Upper lobe of left lung (tissue), 6 donors: ENCODE measurements around the gene DISC1. TPM values are rescaled to one million over a fixed set of nuclear protein-coding genes. Genes with fewer than 3 reads are reported as not detected.
"Not testable (repeated sequence)": the region's sequence is repeated elsewhere in the genome, so short reads cannot be mapped to it uniquely, and the experiment has no call there.

ENCODE experiments used
- ATAC-seq, 2 donors: fragments of 200-7000 bp; cut with Tn5 transposase; one replicate each; pipeline ENCODE4 v1.9.1; 2022; ENCODE audit warnings: mild to moderate bottlenecking in 2 of 2, moderate library complexity in 2 of 2; ENCODE audit not compliant: low FRiP score in 2 of 2
- DNase-seq, 2 donors: peaks; one replicate each; pipeline ENCODE4 v3.0.0-alpha.2; 2019 to 2020
- H3K27ac ChIP-seq, 4 donors: fragments of 200-600 bp; sonication (generic); one replicate each; pipeline ENCODE4 v1.5.1; 2016 to 2019
- H3K27me3 ChIP-seq, 4 donors: fragments of 200-600 bp; sonication (generic); one replicate each; pipeline ENCODE4 v1.5.1; 2017 to 2019
- H3K36me3 ChIP-seq, 4 donors: fragments of 200-600 bp; sonication (generic); one replicate each; pipeline ENCODE4 v1.5.1; 2016 to 2019
- H3K4me1 ChIP-seq, 4 donors: fragments of 200-600 bp; sonication (generic); one replicate each; pipeline ENCODE4 v1.5.1; 2018 to 2019
- H3K4me3 ChIP-seq, 4 donors: fragments of 200-600 bp; sonication (generic); one replicate each; pipeline ENCODE4 v1.5.1; 2017 to 2019; ENCODE audit warnings: mild to moderate bottlenecking in 2 of 4, moderate library complexity in 1 of 4
- H3K9me3 ChIP-seq, 4 donors: fragments of 200-600 bp; sonication (generic); one replicate each; pipeline ENCODE4 v1.5.1; 2018 to 2019
- EP300 ChIP-seq, 4 donors: sonication (generic); formaldehyde crosslinking; IDR thresholded peaks; one replicate each; pipeline ENCODE4 v1.5.1; 2017; ENCODE audit warnings: antibody characterized with exemption in 4 of 4, control low read depth in 2 of 4
- POLR2A ChIP-seq, 4 donors: fragments of 450-650 bp; IDR thresholded peaks; one replicate each; pipeline ENCODE4 v1.5.1; 2016 to 2017; ENCODE audit warnings: antibody characterized with exemption in 4 of 4, mild to moderate bottlenecking in 2 of 4
- POLR2AphosphoS5 ChIP-seq, 2 donors: sonication (generic); formaldehyde crosslinking; IDR thresholded peaks; one replicate each; pipeline ENCODE4 v1.5.1; 2017; ENCODE audit warnings: antibody characterized with exemption in 2 of 2
- WGBS, 2 donors: methylation state at CpG; one replicate each; pipeline ENCODE4 v1.1.5; 2017 to 2018; 5-methylcytosine and 5-hydroxymethylcytosine counted together
- total RNA-seq, 6 donors: library from RNA; depleted of rRNA in 4 of 6; stranded (reverse); fragments of >200 nt in 4 of 6; gene quantifications; one replicate each; pipeline versions ENCODE4 v1.1.0 to v1.2.1, GENCODE V29; 2016 to 2021
- TF ChIP-seq, protein P1 (sequence below), 6 experiments: fragments of 450-650 bp in 4 of 6; fragments of 200-600 bp in 2 of 6; sonication (generic) in 2 of 6; IDR thresholded peaks; one replicate each; pipeline ENCODE4 v1.5.1; 2016 to 2019; ENCODE audit warnings: antibody characterized with exemption in 6 of 6
- donor health status: DM: no; HTN: no; CAD: no; lungs with moderate emphysema.
- donor health status: DM: no; HTN: yes; CAD: no; lungs with severe emphysema.

The DISC1 gene
- total RNA-seq, 6 donors from 2014 or later: 6.1 to 16.8 (median 10.5) TPM

GRCh38 chr1:231953660-231954059 lies 327.1 kb downstream of the DISC1 start:
- no peaks in the 10 kb centered on the region for H3K36me3 ChIP-seq
- no peak overlapping the region for H3K4me3 ChIP-seq
- no peaks in the 10 kb centered on the region for H3K9me3 ChIP-seq
- no peak overlapping the region for H3K27ac ChIP-seq
- no peak for ATAC-seq
- H3K4me1 ChIP-seq: no peaks in the 10 kb centered on the region
- DNase-seq: no peak
- H3K27me3 ChIP-seq: no peaks in the 10 kb centered on the region
- WGBS, 2 donors: 76 to 77% methylated on average over 6 of the region's 6 CpGs
- TF ChIP-seq POLR2A (IDR thresholded peaks at IDR 0.05) (no peak), POLR2AphosphoS5 (IDR thresholded peaks at IDR 0.05) (no peak), EP300 (IDR thresholded peaks at IDR 0.05) (no peak)
- TF ChIP-seq, protein P1, sequence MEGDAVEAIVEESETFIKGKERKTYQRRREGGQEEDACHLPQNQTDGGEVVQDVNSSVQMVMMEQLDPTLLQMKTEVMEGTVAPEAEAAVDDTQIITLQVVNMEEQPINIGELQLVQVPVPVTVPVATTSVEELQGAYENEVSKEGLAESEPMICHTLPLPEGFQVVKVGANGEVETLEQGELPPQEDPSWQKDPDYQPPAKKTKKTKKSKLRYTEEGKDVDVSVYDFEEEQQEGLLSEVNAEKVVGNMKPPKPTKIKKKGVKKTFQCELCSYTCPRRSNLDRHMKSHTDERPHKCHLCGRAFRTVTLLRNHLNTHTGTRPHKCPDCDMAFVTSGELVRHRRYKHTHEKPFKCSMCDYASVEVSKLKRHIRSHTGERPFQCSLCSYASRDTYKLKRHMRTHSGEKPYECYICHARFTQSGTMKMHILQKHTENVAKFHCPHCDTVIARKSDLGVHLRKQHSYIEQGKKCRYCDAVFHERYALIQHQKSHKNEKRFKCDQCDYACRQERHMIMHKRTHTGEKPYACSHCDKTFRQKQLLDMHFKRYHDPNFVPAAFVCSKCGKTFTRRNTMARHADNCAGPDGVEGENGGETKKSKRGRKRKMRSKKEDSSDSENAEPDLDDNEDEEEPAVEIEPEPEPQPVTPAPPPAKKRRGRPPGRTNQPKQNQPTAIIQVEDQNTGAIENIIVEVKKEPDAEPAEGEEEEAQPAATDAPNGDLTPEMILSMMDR (IDR thresholded peaks at IDR 0.05): no peak

GRCh38 chr1:231954751-231955150 lies 328.2 kb downstream of the DISC1 start:
- 94 to 100% methylated on average over 3 of the region's 3 CpGs for WGBS, 2 donors
- H3K9me3 ChIP-seq: no peaks in the 10 kb centered on the region
- no peaks in the 10 kb centered on the region for H3K27me3 ChIP-seq
- no peak for DNase-seq
- ATAC-seq: no peak
- no peaks in the 10 kb centered on the region for H3K4me1 ChIP-seq
- no peak overlapping the region for H3K4me3 ChIP-seq
- H3K36me3 ChIP-seq: no peaks in the 10 kb centered on the region
- no peak for TF ChIP-seq POLR2AphosphoS5 (IDR thresholded peaks at IDR 0.05)
- TF ChIP-seq EP300 (IDR thresholded peaks at IDR 0.05): no peak
- TF ChIP-seq, protein P1 (IDR thresholded peaks at IDR 0.05): no peak
- TF ChIP-seq POLR2A (IDR thresholded peaks at IDR 0.05): no peak
- H3K27ac ChIP-seq: no peak overlapping the region

DNA sequence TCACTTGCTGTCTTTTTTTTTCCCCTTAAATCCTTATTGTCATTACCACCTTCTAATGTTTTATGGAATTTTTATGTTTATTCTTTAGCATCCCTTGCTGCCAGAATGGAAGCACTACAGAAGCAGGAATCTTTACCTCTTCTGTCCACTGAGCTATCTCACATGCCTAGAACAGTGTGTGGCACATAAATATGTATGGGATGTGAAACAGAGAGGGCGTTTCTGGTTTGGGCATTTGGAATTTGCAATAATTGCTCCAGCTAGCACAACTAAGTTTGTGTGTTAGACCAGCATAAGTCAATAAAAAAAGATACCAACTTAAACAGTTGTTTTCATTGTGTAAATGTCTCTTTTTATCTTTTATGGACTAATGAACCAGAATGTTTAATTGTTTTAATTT lies 330.8 kb downstream of the DISC1 start:
- no peaks in the 10 kb centered on the region for H3K4me1 ChIP-seq
- no peaks in the 10 kb centered on the region for H3K9me3 ChIP-seq
- TF ChIP-seq POLR2AphosphoS5 (IDR thresholded peaks at IDR 0.05): no peak
- TF ChIP-seq, protein P1 (IDR thresholded peaks at IDR 0.05): no peak
- TF ChIP-seq EP300 (IDR thresholded peaks at IDR 0.05): no peak
- no peak for TF ChIP-seq POLR2A (IDR thresholded peaks at IDR 0.05)
- no peak overlapping the region for H3K4me3 ChIP-seq
- WGBS, 2 donors: 84 to 94% methylated on average over 1 of the region's 1 CpG
- H3K36me3 ChIP-seq: no peaks in the 10 kb centered on the region
- no peak for ATAC-seq
- H3K27ac ChIP-seq: no peak overlapping the region
- DNase-seq: no peak
- H3K27me3 ChIP-seq: no peaks in the 10 kb centered on the region

DNA sequence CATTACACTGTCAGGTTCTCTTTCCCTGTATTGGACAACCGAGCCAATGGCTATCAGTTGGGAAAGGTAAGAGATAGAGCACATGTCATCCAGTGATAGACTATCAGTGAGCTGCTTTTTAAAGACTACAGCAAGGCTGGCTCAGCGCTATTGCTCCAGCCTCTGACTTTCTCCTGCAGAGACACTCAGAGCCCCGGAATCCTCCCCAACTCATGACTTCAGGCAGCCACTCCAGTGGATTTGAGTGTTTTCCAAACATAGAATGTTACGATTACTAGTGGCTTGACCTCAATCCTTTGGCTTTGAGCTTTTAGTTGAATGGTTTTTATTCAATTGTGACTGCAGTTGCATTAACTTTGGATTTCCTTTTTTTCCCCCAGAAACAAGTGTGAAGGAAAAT lies 331.9 kb downstream of the DISC1 start:
- Histone ChIP-seq H3K27ac (no peak overlapping the region), H3K27me3 (no peaks in the 10 kb centered on the region), H3K36me3 (no peaks in the 10 kb centered on the region), H3K4me3 (no peak overlapping the region), H3K9me3 (no peaks in the 10 kb centered on the region), H3K4me1 (no peaks in the 10 kb centered on the region)
- WGBS, 2 donors: 71 to 78% methylated on average over 4 of the region's 4 CpGs
- ATAC-seq (peak in 1 of 2 donors; percentile 28), DNase-seq (no peak)
- TF ChIP-seq POLR2AphosphoS5 (IDR thresholded peaks at IDR 0.05) (no peak), POLR2A (IDR thresholded peaks at IDR 0.05) (no peak), EP300 (IDR thresholded peaks at IDR 0.05) (no peak)
- TF ChIP-seq, protein P1 (IDR thresholded peaks at IDR 0.05): no peak

DNA sequence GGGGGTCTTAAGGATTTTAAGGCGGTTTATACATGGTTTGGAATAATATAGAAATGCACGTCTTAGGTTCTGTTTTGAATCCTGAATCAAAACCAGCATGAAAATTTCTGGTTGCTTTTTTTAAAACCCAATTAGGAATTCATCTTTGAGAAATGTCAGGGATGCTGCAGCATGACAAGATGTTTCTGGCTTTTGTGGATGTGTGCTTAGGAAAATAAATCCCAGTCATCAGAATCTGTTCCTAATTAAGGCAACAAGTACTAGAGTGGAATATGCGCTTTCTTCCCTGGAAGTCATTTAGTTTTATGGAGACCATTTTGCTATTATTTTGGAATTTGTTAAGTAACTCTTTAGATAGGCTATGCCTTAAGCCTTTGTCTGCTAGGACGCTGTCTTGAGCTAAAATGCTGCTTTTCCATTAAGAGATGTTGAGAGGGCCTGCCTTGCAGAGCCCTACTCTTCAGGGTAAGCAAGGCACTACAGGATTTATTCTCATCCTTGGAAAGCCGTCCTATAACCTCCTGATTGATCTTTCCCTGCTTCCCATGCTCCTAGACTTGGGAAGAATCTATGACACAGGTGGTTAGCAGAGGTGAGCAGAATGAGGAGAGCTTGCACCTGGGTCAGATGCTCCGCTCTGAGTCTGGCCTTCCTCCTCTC lies 332.8 kb downstream of the DISC1 start:
- Histone ChIP-seq H3K36me3 (no peaks in the 10 kb centered on the region), H3K27ac (no peak overlapping the region), H3K9me3 (no peaks in the 10 kb centered on the region), H3K27me3 (no peaks in the 10 kb centered on the region), H3K4me3 (no peak overlapping the region), H3K4me1 (no peaks in the 10 kb centered on the region)
- ATAC-seq (no peak), DNase-seq (no peak)
- 95 to 97% methylated on average over 6 of the region's 6 CpGs for WGBS, 2 donors
- TF ChIP-seq EP300 (IDR thresholded peaks at IDR 0.05): no peak
- TF ChIP-seq, protein P1 (IDR thresholded peaks at IDR 0.05): no peak

GRCh38 chr1:231961801-231962200 lies 335.2 kb downstream of the DISC1 start:
- H3K36me3 ChIP-seq, H3K27ac ChIP-seq, DNase-seq, H3K9me3 ChIP-seq, H3K4me1 ChIP-seq, H3K27me3 ChIP-seq, ATAC-seq, H3K4me3 ChIP-seq: not testable (repeated sequence)
- 100% methylated on average over 1 of the region's 1 CpG for WGBS, 2 donors
